ENCODE measurements around the gene ZNRD2. TPM values are rescaled to one million over a fixed set of nuclear protein-coding genes. Genes with fewer than 3 reads are reported as not detected.

The ZNRD2 gene
- total and polyA plus RNA-seq, 2 of the 8 experiments (the other 6 are each of a cell fraction or from before 2014, with no cell fraction given), result 53.4 to 125 TPM

DNA sequence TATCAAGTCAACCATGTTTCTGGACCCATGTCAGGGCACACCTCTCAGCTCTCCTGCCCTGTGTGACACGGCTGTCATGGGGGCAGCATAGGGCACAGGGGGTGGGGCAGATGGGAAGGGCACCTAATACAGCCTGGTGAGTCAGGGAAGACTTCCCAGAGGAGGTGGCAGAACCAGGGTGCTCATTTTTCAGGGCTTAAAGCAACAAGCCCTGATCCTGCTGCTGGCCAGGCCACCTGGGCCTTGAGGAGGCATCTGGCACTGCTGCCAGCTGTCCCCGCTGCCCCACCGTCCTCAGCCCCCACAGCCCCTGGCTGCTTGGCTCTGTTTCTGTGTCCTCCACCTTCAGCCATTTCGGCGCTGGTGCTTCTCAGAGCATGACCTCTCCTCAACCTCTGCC lies 39.4 kb downstream of the ZNRD2 start (continued):
- TF ChIP-seq SUZ12 (IDR thresholded peaks at IDR 0.05; ENCODE audit: low read length), result no peak
